Hematopoietic multipotent progenitor cell treated with erythropoietin and hydrocortisone succinate and interleukin-3 and kit ligand, for 15 days (in vitro differentiated cells): Measurements from ENCODE around the gene SPATA2L.

Experiments used
- DNase-seq: peaks from one replicate; pipeline ENCODE4 v3.0.0-alpha.2; 2015; ENCODE audit warnings: low spot score

SPATA2L gene, protein sequence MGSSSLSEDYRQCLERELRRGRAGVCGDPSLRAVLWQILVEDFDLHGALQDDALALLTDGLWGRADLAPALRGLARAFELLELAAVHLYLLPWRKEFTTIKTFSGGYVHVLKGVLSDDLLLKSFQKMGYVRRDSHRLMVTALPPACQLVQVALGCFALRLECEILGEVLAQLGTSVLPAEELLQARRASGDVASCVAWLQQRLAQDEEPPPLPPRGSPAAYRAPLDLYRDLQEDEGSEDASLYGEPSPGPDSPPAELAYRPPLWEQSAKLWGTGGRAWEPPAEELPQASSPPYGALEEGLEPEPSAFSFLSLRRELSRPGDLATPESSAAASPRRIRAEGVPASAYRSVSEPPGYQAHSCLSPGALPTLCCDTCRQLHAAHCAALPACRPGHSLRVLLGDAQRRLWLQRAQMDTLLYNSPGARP

DNA sequence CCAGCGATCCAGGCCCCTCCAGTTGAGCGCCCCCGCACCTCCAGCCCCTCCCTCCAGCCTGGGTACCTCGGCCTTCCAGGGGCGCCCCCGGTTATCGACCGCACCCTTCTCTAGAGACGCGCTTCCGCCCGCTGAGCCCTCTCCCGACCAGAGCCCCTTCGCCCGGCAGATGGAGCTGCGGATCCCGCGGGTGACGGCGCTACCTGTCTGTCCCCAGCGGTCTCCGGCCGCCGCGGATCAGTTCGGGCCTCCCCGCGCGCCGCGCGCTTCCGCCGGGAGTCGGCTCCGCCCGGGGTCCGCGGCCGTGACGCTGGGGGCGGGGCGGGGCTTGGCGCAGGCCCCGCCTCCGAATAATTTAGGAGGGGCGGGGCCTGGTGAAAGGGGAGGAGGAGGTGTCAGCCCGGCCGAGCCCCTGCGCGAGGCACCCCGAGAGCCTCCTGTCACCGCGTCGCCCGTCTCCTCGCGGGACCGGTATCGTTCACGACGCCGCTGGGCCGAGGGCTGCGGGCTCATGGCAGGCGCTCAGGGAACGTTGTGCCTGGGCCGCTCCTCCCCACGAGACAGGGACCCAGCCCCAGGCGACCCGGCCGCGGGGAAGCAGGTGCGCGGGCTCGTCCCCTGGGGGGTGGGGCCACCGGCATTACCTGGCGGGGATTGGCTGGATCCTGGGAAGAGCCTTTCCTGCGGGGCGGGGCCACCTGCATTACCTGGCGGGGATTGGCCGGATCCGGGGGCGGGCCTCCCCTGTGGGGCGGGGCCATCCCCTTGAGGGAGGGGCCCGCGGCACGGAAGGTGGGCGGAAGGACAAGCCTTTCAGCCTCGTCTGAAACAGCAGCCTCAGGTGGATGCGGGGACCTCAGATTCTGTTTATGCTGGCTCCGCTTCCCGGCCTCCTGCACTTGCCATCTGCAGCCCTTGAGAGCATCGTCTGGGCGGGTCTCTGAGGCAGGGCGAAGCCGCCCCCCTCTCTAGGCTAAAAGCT lies at the start of gene SPATA2L:
SPATA2L (minus strand) TSS at position 281 of the 982 bp plus-strand sequence. CDS start 473 bp downstream, outside the sequence.
- peak; percentile 92 for DNase-seq

DNA sequence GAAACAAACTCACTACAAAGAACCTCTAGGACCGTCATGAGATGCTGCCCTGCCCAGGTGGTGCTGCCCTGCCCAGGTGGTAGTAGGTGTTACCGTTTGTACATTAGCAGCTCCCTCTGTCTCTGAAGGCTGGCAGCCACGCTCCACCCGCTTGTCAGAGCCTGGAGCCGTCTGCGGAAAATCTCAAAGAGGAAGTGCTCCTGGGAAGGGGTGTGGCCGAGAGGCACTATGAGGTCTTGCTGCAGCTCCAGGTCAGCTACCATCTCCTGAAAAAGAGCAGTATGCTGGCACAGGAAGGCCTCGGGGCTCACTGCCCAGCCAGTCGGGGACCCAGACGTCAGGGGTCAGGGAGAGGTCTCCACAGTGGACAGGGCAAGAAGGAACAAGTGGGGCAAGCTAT lies 48.1 kb upstream of the SPATA2L start:
- DNase-seq = no peak

- DNase-seq = no peak
Observed at GRCh38 chr16:89748921-89749320, 47.4 kb upstream of the SPATA2L start.

DNA sequence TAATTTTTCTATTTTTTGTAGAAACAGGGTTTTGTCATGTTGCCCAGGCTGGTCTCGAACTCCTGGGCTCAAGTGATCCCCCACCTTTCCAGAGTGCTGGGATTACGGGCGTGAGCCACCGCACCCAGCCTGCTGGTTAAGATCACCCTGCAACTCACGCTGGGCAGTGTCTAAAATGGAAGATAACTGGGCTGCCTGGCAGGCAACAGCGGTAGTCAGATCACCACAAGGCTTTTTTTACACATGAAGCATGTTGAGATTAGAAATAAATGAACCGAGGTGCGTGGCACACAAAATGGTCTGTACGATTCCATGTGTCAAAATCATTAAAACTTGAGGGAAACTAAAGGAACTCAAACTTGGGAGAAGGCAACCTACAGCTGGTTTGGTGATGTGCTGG lies 46.6 kb upstream of the SPATA2L start:
- peak; percentile 53 for DNase-seq

DNA sequence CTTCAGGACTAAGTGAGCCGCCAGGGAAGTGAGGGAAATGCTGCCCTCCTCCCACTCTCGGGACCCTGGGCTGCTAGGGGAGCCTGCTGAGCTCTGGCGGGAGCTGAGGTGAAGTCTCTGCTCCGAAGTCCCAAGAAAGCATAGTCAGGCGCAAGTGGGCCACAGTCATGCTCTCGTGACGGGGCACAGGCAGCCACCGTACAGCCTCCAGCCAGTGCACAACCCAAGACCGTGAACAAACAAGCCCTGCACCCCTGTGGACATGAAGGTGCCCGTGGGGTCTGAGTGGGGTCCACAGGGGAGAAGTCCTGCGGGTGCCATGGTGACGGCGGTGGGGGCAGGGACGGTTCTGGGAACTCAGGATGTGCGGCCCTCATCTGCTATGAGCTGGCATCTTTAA lies 44.5 kb upstream of the SPATA2L start:
- DNase-seq = no peak

- DNase-seq = no peak
Observed at GRCh38 chr16:89744813-89745212, 43.3 kb upstream of the SPATA2L start.

- DNase-seq = no peak
Observed at GRCh38 chr16:89742948-89743347, 41.4 kb upstream of the SPATA2L start.

DNA sequence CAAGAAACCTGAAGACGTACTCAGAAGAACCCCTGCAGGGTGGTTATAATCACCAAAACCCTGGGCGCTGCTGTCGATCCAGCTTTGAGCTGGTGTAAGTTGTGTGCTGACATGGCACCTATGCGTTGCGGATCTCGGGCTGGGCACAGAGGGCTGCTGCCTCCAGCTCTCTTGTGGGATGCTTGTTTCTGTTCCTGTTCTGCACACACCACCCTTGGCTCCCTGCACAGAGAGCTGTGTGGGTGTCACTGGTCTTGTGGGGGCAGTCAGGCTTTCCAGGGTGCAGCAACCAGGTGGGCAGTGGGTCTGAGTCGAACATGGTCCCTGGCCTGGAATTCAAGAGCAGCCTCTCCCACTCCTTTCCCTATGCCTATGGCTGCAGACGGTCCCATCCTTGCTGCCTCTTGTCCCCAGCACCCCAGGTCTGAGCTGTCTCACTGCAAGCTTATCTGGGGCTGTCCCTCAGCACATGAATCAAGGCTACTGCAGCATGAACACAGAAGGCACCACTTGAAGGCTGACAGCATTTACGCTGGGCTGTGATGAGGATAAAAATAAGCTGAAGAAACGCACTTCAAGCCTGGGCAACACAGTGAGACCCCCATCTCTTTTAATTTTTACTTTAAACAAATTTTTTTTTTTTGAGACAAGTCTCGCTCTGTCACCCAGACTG lies 40.0 kb upstream of the SPATA2L start:
- no peak for DNase-seq

GRCh38 chr16:89739383-89739782 lies 37.9 kb upstream of the SPATA2L start:
- DNase-seq = no peak

DNA sequence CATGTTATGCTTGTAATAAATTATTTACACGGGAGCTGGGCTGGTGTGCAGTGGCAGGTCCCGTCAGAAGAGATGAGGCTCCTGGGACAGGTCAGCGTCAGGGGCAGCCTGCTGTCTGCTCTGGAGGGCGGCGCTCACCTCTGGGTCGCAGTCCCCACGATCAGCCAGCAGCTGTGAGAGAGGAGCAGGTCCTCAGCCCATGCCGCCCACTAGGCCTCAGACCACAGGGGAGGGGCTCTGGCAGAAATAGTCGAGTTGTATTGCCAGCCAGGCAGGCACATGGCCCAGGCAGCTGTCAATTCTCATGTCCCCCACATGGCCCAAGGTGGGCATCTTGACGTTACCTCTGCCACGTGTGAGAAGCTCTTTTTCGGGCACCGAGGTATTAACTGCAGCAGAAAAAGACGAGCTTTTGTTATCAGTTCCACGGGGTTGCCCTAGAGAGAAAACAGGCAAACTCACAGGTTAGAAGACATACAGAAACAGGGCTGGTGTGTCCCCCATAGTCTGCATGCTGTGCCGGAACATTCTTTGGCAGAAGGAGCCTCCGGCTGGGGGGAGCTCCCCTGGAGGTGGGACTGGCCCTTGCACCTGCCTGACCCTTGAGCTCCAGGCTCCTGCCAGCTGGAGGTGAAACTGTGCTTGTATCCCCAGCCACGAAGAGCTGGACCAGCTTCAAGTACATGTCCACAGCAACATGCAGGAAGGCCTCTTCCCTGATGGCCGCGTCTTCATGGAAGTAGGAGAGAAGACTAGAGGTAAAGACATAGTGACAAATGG lies 37.2 kb upstream of the SPATA2L start:
- no peak for DNase-seq

DNA sequence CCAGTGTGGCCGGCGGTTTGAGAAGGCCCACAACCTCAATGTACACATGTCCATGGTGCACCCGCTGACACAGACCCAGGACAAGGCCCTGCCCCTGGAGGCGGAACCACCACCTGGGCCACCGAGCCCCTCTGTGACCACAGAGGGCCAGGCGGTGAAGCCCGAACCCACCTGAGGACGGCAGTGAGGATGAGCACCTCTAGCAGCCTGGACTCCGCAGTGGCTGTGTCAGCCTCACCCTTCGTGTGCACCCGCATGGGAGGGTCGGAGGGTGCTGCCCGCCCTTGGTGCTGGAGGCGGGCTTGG lies 36.5 kb upstream of the SPATA2L start:
- DNase-seq = no peak

GRCh38 chr16:89737341-89738071 lies 36.0 kb upstream of the SPATA2L start:
- DNase-seq = no peak

GRCh38 chr16:89736554-89736953 lies 35.0 kb upstream of the SPATA2L start:
- DNase-seq = no peak

- DNase-seq = no peak
Observed at GRCh38 chr16:89733792-89734191, 32.3 kb upstream of the SPATA2L start.

- DNase-seq = no peak
Observed at GRCh38 chr16:89733322-89733721, 31.8 kb upstream of the SPATA2L start.

GRCh38 chr16:89732918-89733242 lies 31.4 kb upstream of the SPATA2L start:
- no peak for DNase-seq

DNA sequence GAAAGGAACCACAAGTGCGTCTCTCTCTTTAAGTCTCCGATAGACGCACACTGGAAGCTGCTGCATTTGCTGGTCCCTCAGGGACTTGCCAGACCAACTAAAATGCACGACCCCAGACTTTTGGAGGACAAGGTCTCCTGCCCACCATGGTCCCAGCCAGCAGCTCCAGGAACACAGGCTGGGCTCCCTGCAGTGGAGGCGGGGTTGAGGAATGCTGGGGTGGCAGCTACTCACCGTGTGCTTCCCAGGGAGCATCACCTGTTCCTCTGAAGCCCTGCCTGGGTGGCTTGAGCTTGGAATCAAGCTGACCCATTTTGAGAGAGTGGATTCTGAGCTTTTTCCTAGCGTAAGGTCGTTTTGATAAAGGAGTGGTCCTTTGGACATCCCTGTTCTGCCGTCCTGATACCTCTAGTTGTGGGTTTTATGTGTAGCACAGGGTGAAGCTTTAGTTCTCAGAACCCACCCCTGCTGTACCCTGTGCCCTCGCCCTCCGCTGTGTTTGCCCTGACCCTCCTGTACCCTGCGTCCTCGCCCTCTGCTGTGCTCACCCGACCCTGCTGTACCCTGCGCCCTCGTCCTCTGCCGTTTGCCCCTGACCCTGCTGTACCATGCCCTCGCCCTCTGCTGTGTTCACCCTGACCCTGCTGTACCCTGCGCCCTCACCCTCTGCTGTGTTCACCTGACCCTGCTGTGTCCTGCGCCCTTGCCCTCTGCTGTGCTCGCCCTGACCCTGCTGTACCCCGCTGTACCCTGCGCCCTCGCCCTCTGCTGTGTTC lies 30.8 kb upstream of the SPATA2L start:
- no peak for DNase-seq

GRCh38 chr16:89730610-89731234 lies 29.2 kb upstream of the SPATA2L start:
- no peak for DNase-seq

DNA sequence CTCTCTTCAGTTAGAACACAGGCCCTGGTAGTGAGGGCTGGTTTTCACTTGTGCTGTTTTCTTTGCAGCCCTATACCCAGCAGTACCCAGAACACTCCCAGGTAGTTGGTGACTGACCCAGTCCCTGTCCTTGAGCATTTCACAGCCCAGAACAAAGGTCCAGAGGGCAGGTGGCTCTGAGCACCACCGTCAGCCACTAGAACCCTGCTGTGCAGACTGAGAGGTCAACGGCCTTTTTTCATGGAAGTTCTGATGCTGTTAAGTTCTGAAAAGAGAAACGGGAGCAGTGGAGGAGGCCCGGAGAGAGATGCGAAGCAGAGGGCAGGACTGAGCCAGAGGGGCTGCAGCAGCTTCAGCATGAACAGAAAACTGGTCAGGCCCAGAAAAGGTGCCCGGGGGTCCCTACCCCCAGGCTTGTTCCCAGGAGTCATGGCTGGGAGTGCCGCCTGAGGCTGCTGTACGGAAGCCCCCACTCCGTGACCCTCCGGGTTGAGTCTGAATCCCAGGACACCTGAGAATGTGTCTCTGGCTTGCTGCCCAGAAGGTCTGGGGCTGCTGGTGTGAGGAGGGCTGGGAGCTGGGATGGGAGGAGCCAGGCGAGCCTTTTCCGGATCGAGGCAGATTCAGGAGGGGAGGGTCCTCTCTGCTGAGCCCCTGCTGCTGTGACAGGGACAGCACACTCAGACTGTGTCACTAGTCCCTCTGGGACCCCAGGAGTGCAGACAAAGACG lies 28.5 kb upstream of the SPATA2L start:
- DNase-seq = no peak
